Measurements from ENCODE around the gene CYS1. TPM values are rescaled to one million over a fixed set of nuclear protein-coding genes. Genes with fewer than 3 reads are reported as not detected.

The CYS1 gene
- polyA plus RNA-seq, 2 of the 4 experiments (the other 2 are of a cell fraction), result 0.68 to 1.1 TPM

DNA sequence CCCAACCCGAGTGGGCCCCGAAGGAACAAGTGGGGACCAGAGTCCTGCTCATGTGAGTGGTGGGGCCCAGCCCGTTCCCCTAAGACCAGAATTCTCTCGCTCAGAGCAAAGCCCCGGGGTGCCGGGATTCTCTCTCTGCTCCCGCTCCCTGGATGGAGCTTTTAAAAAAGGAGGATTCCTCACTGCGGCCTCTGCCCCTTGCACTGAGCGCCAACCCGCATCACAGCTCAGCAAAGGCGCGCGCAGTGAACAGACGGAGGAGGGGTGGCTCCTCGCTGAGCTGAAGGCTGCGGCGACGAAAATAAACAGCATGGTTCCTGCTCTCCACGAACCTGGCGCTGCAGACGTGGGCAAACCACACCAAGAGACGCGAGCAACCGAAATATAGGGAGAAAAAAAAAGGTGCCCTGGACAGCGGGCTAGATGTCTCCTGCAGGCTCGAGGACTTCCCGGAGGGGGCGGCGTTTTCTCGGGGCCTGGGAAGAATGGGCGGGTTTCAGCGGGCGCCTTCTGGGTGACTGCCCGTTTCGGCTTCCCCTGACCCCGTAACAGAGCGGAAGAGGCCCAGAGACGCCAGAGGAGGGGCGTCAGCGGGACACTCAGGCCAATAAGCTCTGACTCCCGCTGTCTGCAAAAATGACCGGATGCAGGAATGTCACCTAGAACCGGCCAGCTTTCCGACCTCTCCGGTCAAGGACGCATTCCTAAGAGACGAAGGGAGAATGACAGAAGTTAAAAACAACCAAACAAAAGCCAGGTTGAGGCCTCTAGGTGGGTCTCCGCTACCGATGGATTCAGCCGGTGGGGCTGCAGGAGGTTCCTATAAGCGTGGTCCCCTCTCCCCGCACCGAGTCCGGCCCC lies 37.7 kb downstream of the CYS1 start:
- POLR2A ChIA-PET, result interaction anchor here (1.0 to 1.4 kb wide), 2 partner anchors 199 to 243 kb away, joined by 3 to 5 read pairs; partner anchors contain the start of gene TAF1B
- peak overlapping the region; percentile 100 for H3K4me2 ChIP-seq

GRCh38 chr2:10041711-10042110 lies 38.5 kb downstream of the CYS1 start:
- ChIA-PET CTCF (interaction anchor here (0.6 to 12.0 kb wide), 4 partner anchors 13 to 314 kb away, joined by 3 to 149 read pairs (median 3); no protein-coding TSS in a partner anchor), POLR2A (no interaction called here)
- peaks cover 4% of the 10 kb centered on the region for H3K4me1 ChIP-seq
- no peak overlapping the region for H3K4me3 ChIP-seq
- FAIRE-seq (no peak), ATAC-seq (no peak), DNase-seq (ENCODE audit: low read depth in 1 of 2, low spot score in 1 of 2) (no peak)
- H3K4me2 ChIP-seq, result no peak overlapping the region
- H3K27ac ChIP-seq, result no peak overlapping the region
- H3K9me3 ChIP-seq, result peaks cover 12% of the 10 kb centered on the region
- WGBS (ENCODE audit: missing lambda C conversion rate), result 94% methylated on average over 14 of the region's 14 CpGs
- TF ChIP-seq ZFP36 (IDR thresholded peaks at IDR 0.05; ENCODE audit: borderline replicate concordance, partially characterized antibody) (no peak), BHLHE40 (IDR thresholded peaks at IDR 0.05; ENCODE audit: low read depth, low read length) (no peak), HOXB13 (CRISPR knock-in tag; IDR thresholded peaks at IDR 0.05; ENCODE audit: low read depth) (no peak), GATA3 (IDR thresholded peaks at IDR 0.05; ENCODE audit: borderline replicate concordance) (no peak), CHD2 (IDR thresholded peaks at IDR 0.05; ENCODE audit: low read length, partially characterized antibody) (no peak), RAD21 (conservative IDR thresholded peaks at IDR 0.05 in 1 of 2, IDR thresholded peaks at IDR 0.05 in 1 of 2) (no peak), CEBPB (IDR thresholded peaks at IDR 0.05) (no peak), CBX8 (IDR thresholded peaks at IDR 0.05) (no peak), ESRRA (IDR thresholded peaks at IDR 0.05; ENCODE audit: borderline replicate concordance, low read length) (no peak), CHD4 (IDR thresholded peaks at IDR 0.05; ENCODE audit: borderline replicate concordance) (no peak), PBX3 (IDR thresholded peaks at IDR 0.05) (no peak), NPAS2 (CRISPR knock-in tag; IDR thresholded peaks at IDR 0.05; ENCODE audit: borderline replicate concordance) (no peak), RARB (CRISPR knock-in tag; IDR thresholded peaks at IDR 0.05) (no peak), POLR2A (IDR thresholded peaks at IDR 0.05; ENCODE audit: low read length) (no peak), NFE2L2 (conservative IDR thresholded peaks at IDR 0.05; ENCODE audit: low read length) (no peak), ZC3H11A (IDR thresholded peaks at IDR 0.05) (no peak)
- TF ChIP-seq, protein P1, sequence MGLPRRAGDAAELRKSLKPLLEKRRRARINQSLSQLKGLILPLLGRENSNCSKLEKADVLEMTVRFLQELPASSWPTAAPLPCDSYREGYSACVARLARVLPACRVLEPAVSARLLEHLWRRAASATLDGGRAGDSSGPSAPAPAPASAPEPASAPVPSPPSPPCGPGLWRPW (IDR thresholded peaks at IDR 0.05), result no peak
- TF ChIP-seq, protein P2, sequence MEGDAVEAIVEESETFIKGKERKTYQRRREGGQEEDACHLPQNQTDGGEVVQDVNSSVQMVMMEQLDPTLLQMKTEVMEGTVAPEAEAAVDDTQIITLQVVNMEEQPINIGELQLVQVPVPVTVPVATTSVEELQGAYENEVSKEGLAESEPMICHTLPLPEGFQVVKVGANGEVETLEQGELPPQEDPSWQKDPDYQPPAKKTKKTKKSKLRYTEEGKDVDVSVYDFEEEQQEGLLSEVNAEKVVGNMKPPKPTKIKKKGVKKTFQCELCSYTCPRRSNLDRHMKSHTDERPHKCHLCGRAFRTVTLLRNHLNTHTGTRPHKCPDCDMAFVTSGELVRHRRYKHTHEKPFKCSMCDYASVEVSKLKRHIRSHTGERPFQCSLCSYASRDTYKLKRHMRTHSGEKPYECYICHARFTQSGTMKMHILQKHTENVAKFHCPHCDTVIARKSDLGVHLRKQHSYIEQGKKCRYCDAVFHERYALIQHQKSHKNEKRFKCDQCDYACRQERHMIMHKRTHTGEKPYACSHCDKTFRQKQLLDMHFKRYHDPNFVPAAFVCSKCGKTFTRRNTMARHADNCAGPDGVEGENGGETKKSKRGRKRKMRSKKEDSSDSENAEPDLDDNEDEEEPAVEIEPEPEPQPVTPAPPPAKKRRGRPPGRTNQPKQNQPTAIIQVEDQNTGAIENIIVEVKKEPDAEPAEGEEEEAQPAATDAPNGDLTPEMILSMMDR (IDR thresholded peaks at IDR 0.05), result no peak

More for the DNA sequence above, 37.7 kb downstream of the CYS1 start:
- Histone ChIP-seq H3K27ac (peak overlapping the region in 1 of 2 experiments; percentile 90; a peak in 4 of 6 replicates), H3K4me1 (no peaks in the 10 kb centered on the region; the same call in 2 of the 3 replicates), H3K9me3 (peaks cover 12% of the 10 kb centered on the region), H3K4me3 (peak overlapping the region; percentile 89)
- TF ChIP-seq ZFP36 (IDR thresholded peaks at IDR 0.05; ENCODE audit: borderline replicate concordance, partially characterized antibody) (peak; percentile 32), FOSB (CRISPR knock-in tag; IDR thresholded peaks at IDR 0.05) (no peak), CHD4 (IDR thresholded peaks at IDR 0.05; ENCODE audit: borderline replicate concordance) (0 out of 2 replicates have a peak, but pooled peaks have one; percentile 41)
- TF ChIP-seq, protein P3, sequence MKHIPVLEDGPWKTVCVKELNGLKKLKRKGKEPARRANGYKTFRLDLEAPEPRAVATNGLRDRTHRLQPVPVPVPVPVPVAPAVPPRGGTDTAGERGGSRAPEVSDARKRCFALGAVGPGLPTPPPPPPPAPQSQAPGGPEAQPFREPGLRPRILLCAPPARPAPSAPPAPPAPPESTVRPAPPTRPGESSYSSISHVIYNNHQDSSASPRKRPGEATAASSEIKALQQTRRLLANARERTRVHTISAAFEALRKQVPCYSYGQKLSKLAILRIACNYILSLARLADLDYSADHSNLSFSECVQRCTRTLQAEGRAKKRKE (CRISPR knock-in tag; IDR thresholded peaks at IDR 0.05; ENCODE audit: low read depth), result no peak
- no peak for FAIRE-seq
- DNase-seq (ENCODE audit: low read depth in 1 of 2, low spot score in 1 of 2), result no peak
- ATAC-seq, result no peak
- CTCF ChIA-PET, result interaction anchor here (0.8 to 12.5 kb wide), 6 partner anchors 13 to 272 kb away, joined by 3 to 232 read pairs (median 4); no protein-coding TSS in a partner anchor
- WGBS (ENCODE audit: missing lambda C conversion rate), result 75% methylated on average over 50 of the region's 54 CpGs
